ENCODE data around the gene PRSS38.

GRCh38 chr1:227864882-227865281 lies 49.4 kb downstream of the PRSS38 start:
- TF ChIP-seq ZBTB7A (tag by site-specific recombination; IDR thresholded peaks at IDR 0.05; ENCODE audit: low read depth) (no peak), HIC1 (tag by site-specific recombination; IDR thresholded peaks at IDR 0.05) (no peak), KLF8 (tag by site-specific recombination; IDR thresholded peaks at IDR 0.05) (no peak), TRIM28 (IDR thresholded peaks at IDR 0.05; ENCODE audit: borderline replicate concordance, low read length) (no peak), ZNF121 (tag by site-specific recombination; IDR thresholded peaks at IDR 0.05) (no peak), ZNF776 (tag by site-specific recombination; IDR thresholded peaks at IDR 0.05; ENCODE audit: borderline replicate concordance) (no peak), ZNF830 (tag by site-specific recombination; IDR thresholded peaks at IDR 0.05; ENCODE audit: low read depth) (no peak), ZNF560 (tag by site-specific recombination; IDR thresholded peaks at IDR 0.05; ENCODE audit: borderline replicate concordance) (no peak), ZNF114 (tag by site-specific recombination; IDR thresholded peaks at IDR 0.05) (no peak)
- TF ChIP-seq, protein P1, sequence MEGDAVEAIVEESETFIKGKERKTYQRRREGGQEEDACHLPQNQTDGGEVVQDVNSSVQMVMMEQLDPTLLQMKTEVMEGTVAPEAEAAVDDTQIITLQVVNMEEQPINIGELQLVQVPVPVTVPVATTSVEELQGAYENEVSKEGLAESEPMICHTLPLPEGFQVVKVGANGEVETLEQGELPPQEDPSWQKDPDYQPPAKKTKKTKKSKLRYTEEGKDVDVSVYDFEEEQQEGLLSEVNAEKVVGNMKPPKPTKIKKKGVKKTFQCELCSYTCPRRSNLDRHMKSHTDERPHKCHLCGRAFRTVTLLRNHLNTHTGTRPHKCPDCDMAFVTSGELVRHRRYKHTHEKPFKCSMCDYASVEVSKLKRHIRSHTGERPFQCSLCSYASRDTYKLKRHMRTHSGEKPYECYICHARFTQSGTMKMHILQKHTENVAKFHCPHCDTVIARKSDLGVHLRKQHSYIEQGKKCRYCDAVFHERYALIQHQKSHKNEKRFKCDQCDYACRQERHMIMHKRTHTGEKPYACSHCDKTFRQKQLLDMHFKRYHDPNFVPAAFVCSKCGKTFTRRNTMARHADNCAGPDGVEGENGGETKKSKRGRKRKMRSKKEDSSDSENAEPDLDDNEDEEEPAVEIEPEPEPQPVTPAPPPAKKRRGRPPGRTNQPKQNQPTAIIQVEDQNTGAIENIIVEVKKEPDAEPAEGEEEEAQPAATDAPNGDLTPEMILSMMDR (tag by site-specific recombination; IDR thresholded peaks at IDR 0.05): no peak
- TF ChIP-seq, protein P2, sequence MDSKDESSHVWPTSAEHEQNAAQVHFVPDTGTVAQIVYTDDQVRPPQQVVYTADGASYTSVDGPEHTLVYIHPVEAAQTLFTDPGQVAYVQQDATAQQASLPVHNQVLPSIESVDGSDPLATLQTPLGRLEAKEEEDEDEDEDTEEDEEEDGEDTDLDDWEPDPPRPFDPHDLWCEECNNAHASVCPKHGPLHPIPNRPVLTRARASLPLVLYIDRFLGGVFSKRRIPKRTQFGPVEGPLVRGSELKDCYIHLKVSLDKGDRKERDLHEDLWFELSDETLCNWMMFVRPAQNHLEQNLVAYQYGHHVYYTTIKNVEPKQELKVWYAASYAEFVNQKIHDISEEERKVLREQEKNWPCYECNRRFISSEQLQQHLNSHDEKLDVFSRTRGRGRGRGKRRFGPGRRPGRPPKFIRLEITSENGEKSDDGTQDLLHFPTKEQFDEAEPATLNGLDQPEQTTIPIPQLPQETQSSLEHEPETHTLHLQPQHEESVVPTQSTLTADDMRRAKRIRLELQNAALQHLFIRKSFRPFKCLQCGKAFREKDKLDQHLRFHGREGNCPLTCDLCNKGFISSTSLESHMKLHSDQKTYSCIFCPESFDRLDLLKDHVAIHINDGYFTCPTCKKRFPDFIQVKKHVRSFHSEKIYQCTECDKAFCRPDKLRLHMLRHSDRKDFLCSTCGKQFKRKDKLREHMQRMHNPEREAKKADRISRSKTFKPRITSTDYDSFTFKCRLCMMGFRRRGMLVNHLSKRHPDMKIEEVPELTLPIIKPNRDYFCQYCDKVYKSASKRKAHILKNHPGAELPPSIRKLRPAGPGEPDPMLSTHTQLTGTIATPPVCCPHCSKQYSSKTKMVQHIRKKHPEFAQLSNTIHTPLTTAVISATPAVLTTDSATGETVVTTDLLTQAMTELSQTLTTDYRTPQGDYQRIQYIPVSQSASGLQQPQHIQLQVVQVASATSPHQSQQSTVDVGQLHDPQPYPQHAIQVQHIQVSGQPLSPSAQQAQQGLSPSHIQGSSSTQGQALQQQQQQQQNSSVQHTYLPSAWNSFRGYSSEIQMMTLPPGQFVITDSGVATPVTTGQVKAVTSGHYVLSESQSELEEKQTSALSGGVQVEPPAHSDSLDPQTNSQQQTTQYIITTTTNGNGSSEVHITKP (tag by site-specific recombination; IDR thresholded peaks at IDR 0.05): no peak
- TF ChIP-seq, protein P3, sequence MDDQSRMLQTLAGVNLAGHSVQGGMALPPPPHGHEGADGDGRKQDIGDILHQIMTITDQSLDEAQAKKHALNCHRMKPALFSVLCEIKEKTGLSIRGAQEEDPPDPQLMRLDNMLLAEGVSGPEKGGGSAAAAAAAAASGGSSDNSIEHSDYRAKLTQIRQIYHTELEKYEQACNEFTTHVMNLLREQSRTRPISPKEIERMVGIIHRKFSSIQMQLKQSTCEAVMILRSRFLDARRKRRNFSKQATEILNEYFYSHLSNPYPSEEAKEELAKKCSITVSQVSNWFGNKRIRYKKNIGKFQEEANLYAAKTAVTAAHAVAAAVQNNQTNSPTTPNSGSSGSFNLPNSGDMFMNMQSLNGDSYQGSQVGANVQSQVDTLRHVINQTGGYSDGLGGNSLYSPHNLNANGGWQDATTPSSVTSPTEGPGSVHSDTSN (CRISPR knock-in tag; IDR thresholded peaks at IDR 0.05): no peak
